ENCODE measurements around the gene PHF11.

- TF ChIP-seq GATA3 (IDR thresholded peaks at IDR 0.05; ENCODE audit: low read depth, low read length) (no peak), GATA2 (IDR thresholded peaks at IDR 0.05; ENCODE audit: low read depth, low read length) (no peak)
These were observed 7.2 kb upstream of the PHF11 start for GRCh38 chr13:49488563-49488962.

Measured in SH-SY5Y (cell line).